TTC549 (cell line): Measurements from ENCODE around the gene RNASE13.
A peak's percentile ranks its signal among the peaks of the same experiment; 100 is the strongest.
"Not testable (repeated sequence)": the region's sequence is repeated elsewhere in the genome, so short reads cannot be mapped to it uniquely, and the experiment has no call there.

Experiments
- FAIRE-seq: peaks from 2 replicates; lab custom pipeline; 2012; peaks lifted over from hg19 to GRCh38; lab: Jason Lieb, UNC

Gene RNASE13

DNA sequence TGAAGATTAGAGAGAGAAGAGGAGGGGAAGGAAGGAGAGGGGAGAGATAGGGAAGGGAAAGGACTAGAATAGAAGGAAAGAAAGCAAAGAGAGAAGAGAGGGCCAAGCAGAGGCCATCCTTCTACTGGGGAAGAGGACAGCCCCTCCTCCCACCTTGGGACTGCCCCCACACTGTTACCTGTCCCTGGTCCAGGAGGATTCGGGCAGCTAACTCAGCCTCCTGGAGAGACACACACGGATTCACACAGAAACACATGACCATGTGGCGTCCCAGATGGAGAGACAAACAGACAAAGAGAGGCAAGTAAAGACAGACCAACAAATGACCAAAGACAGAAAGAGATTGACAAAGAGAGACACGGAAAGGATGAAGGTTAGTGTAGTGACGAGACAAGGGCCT lies 11.9 kb downstream of the RNASE13 start:
- no peak for FAIRE-seq

DNA sequence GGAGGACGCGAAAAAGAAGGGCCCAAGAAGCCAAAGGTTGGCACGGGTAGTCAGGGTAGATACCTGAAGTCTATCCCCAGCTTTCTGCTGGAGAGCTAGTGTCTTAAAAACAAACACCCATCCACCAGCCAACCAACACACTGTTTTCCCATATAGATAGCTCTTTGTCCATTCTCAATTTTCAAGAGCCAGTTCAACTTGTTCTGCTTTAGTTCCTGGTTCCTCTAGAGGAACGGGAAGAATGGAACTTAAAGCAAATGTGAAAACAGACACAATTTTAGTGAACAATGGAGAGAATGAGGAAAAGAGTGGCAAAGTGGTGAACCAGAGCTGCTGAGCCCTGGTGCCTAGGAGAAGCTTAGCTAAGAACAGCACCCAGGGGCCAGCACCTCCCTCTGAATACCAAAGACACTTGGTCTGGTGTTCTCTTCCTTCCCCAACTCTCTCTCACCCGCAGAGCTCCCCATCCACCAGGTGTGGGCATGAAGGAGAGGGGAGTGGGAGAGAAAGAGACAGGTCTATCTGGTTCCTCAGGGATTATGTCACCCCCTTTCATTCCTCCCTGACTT lies 13.5 kb downstream of the RNASE13 start:
- FAIRE-seq, result no peak

DNA sequence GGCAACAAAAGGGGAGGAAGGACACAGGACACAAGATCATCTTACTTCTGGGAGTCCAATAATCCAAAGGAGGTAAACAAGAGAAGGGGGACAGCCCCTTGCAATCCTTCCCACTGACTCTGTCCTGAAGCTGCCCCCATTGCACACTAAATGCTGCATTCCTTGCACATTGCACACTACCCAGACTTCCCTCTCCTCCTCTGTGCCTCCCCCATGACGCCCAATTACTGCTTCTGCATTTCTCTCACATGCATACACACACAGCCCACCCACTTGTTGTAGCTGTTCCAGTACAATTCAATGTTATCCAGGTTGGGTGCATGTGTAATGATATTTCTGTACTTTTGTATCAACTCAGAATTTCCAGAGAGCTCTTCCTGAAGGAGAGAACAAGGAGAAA lies 15.2 kb downstream of the RNASE13 start:
- FAIRE-seq, result no peak

DNA sequence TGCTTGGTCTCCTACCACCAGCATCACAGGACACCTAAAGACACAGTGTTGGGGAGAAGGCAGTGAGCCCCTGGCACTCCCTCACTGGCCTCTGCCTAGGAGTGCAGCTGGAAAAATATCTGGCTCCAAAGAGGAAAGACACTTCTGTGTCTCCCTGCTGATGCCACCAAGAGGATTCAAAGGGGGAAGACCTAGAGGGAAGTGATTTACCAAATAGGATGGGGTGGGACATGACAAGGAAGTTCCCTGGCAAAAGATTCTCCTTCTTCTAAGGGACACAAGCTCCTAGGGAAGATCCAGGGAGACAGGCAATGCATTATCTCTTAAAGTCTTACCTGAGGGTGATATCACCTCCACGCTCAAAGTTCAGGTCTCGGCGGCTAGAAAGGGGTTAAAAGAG lies 15.8 kb downstream of the RNASE13 start:
- no peak for FAIRE-seq

DNA sequence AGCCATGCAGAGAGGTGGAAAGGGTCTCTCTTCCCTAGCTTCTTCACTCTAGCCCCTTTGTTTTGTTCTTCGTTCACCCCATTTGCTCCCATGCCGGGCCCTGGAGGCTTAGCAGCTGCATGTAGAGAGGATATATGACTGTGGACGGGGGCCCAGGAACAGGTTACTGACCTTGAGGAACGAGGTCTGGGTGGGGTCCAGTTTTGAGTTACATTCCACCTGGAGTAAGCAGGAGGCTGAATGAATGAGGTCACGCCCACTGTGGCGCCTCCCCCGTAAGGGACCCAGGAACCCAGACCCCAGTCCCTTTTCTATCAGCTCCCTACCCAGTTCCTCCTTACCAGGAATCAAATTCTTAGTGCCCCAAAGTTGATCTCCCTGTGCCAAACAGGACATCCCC lies 16.3 kb downstream of the RNASE13 start:
- FAIRE-seq, result no peak

DNA sequence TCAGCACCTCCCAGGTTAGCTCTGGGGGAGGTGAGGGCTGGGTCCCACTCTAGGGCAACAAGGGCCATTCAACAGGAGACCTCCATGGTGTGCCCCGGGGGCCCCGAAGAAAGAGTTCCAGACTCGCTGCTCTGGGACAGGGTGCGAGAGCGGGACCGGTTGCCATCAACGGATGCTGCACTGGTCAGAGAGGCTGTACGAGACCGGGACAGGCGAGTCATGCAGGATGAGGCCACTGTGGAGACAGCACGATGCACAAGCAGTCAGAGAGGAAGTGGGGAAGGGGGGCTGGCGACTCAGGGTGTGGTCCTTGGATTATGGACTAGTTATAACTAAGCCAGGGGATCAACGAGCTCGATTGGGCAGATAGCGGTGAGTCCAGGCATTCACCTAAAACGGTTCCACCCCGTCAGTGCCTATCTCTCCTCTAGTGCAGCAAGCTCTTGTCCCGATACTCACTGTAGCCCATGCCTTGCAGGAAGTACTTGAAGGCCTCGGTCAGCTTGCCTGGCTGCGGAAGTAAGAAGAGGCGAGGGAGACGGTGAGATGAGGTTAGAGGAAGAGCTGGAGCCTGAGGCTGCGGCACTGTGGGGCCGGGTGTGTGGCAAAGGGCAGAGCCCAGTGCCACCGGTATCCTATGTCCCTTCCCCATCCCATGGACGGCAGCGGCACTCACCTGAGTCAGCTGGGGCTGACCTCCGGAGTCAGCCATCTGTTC lies 16.9 kb downstream of the RNASE13 start:
- no peak for FAIRE-seq

DNA sequence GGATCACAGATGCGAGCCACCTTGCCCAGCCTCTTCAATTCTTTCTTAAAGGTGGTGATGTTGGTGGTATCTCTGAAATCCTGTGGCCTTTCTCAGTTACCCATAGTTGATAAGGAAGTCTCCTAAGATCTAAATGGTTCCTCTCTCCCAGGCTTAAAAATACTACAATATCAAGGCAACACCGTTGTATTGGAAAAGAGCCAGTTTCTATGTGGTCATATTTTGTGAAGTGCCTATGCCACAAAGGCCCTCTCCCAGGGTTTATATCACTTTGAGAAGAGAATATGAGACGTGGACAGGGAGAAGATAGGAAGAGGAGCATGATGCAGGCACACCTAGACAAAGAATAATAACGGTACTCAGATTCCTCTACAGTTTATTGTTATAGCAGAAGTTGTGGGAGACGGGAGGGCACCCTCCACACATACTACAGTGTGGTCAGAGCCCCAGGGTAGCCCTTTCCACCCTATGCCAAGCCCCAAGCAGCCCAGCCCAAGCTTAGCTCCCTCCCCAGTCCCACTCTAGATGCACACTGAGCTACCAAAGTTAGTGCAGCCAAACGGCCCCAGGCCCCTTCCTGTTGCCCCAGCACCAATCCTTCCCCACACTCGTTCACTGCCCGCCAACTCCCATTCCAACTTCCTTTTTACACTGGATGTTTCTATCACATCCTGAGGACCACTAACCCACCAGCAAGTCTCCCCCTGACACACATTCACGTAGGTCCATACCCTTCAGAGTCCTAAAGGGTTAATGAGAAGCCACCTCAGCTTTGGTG lies 18.0 kb downstream of the RNASE13 start:
- no peak for FAIRE-seq

DNA sequence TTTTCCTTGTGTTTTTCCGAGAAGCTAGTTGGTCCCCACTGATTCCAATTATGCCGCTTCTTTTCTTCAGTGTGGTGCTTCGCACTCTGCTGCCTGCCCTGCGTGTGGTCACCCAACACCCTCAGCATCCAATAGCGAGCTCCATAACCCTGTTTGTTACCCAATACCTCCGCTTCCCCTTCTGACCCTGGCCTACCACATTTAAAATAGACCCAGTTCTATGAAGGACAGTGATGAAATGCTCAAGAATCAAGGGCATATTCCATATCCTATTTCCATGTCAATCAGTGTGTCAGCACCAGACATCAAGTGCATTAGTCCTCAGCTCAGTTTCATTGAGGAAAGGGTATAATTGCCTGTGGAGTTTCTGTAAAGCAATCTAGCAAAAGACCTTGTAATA lies 19.3 kb downstream of the RNASE13 start:
- FAIRE-seq, result no peak

DNA sequence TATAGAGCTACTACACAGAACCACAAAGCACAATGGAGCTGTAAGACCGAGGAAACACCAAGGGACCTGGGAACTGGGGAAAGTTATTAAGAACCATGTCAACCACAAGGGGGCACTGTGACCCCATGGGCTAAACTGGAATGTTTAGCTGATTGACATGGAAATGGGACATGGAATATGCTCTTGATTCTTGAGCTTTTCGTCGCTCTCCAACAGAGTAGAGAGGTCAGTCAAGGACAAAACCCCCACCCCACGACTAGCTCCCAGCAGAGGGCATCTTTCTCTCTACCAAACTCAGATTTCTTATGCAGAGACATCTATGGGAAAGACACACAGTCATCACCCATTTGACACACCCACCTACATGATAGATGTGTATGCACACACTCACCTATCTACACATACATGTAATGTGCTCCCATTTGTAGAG lies 19.8 kb downstream of the RNASE13 start:
- FAIRE-seq, result peak; percentile 63

DNA sequence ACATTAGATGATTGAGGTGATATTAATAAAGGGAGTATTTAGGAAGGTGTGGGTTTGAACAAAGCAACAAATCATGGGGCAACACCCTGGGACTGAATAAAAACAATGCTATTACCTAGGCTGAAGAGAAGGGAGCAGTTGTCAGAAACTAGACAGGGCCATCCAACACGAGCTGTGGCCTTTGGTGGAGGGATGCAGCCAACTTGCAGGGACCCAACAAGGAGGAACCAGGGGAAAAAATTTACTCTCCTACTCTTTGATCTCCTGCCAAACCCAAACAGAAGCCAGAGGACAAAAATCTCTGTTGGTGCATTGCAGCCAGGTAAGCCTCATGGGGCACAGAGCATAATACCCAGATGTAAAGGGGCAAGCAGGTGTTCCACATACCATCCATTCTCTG lies 23.5 kb downstream of the RNASE13 start:
- FAIRE-seq, result no peak

DNA sequence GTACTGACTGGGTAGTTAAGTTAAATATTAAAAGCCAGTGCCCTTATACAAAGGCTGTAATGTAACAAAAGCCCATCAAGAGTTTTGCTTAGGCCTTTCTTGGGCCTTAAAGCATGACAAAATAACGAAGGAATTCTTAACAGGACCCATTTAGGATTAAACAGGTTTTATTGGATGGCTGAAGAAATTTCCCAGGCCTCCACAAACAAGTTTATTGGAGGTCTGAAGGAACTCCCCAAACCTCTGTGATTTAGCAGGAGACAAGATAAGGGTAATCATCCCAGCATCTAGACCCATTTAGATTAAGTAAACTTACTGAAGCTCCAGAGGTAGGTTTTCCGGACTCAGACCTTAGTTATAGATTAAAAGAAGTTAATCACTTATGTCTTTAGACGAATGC lies 24.9 kb downstream of the RNASE13 start:
- not testable (repeated sequence) for FAIRE-seq

DNA sequence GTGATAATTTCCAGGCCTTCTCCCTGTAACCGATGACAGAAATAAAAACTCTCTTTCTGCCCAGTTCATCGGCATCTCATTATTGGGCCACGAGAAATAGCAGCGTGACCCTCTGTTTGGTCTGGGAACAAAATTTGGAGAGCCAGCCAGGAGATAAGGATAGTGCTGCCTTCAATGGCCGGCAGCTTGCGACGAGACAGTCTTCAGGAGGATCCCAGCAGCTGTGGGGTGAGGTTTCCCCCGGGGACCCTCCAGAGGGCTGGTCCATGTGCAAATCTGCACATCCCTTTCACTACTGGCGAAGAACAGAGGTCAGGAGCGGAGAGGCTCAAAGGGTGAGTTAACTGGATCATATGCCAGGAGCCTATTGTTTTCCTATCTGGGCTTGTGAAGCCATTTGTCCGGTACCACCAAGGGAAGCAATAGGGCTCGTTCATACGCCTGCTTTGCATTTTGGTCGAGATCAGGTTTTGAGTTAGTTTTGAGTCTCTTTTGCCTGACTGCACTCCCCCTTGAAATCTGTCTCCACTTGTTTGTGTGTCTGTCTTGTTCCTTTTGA lies 30.7 kb downstream of the RNASE13 start:
- no peak for FAIRE-seq

DNA sequence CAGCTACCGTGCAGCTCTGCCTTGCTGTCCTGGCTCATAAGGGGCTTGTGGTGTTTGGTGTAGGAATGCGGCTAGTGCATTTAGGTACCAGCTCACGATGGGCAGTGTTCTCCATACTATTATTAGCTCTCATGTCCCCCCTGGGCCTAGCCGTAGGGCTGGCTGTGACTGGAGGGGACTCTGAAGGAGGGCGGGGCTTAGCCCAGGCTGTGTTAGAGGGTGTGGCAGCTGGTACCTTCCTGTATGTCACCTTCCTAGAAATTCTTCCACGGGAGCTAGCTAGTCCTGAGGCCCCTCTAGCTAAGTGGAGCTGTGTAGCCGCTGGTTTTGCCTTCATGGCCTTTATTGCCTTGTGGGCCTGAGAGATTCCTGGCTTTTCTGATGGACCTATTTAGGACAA lies 33.4 kb downstream of the RNASE13 start:
- no peak for FAIRE-seq

DNA sequence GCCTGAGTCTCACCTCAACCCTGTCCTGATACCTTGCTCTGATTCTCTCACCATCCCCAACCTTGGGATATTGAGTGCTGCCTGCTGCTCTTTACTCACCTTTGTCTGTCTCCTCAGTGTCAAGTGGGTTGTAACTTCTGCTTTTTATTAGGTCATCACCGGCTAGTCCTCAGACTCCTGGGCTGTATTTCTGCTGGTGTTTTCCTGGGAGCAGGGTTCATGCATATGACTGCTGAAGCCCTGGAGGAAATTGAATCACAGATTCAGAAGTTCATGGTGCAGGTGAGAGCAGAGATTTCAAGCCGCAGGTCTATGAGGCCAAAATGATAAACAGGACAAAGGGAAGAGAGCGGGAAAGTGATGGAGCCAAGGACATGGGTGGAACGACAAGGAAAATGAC lies 35.0 kb downstream of the RNASE13 start:
- no peak for FAIRE-seq

DNA sequence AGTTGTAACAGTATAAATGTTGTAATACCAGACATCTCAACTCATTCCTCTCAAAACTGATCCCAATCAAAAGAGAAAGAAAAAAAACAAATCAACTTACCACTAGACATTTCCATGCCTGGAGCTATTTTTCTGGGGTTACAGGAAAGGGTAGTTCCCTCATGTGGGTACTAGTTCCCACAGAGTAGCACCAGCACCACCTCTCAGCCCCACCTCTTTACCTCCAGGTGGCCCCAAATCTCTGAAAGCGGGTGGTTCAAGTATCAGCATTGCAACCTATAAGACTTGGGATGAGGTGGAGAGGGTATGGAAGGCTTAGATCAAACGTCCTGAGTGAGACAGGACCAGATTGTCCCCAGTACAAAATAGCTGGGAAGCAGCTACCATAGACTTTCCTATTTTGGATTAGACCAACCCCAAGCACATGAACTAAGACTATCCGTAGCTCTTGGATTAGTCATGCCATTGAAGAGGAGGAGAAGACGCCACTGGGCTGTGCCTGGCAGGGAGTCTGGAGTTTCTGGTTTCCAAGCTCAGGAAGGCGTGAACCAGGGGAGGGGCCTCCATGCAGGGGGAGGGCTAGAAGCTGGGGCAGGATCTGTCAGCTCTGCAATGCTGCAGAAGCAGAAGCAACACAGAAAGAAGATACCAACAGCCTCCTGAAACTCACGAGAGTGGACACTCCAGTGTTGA lies 35.8 kb downstream of the RNASE13 start, which contains the start of gene SLC39A2:
SLC39A2 (plus strand) TSS at position 620 of the 693 bp plus-strand sequence. CDS start 154 bp downstream, outside the sequence.
- no peak for FAIRE-seq

DNA sequence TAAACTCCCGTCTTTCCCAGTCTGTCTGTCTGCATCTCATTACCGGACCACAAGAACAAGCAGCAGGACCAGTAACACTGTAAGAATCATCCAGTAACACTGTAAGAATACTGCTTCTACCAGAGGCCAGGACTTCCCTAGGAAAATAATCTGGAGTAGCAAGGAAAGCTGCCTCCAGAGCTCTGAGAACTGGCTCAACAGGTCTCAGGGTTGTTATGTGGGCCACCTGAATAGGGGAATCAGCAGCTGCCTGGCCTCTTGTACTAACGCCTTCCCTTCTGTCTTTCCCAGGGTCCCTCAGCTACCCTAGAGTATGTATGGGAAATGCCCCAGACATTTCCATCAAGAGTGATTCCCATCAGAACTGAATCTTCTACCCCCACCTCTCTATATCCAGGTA lies 36.5 kb downstream of the RNASE13 start:
- no peak for FAIRE-seq

DNA sequence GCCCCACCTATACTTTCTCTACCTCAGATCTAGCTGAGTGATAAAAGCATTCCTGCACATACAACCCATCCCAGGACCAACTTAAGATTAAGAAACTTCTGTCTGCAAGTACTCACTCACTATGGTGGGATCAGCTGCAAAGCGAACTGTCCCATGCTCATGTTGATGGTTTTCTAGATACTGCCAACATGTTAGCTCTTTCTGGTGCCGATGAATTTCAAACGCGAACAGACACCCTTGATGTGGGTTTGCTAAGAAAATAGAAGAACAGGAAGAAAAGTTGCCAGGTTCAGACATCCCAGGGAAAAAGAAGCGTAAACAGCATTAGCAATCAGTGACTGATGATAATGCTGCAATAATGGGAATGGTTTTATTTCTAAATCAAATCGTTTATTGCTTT lies 37.0 kb downstream of the RNASE13 start:
- no peak for FAIRE-seq

DNA sequence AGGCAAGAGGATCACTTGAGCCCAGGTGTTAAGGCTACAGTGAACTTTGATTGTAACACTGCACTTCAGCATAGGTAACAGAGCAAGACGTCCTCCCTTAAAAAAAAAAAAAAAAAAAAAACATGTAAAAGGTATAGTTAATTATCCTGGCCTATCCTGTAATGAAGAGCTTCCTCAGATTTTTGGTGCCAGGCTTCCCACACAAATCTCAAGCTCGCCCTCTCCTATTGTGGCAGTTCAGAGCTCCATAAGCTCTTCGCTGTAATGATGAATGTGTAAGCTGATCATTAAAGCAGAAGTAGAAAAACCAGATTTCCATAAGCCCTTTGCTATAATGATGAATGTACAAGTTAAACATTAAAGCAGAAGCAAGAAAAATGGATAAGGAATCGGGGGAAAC lies 37.5 kb downstream of the RNASE13 start:
- no peak for FAIRE-seq

DNA sequence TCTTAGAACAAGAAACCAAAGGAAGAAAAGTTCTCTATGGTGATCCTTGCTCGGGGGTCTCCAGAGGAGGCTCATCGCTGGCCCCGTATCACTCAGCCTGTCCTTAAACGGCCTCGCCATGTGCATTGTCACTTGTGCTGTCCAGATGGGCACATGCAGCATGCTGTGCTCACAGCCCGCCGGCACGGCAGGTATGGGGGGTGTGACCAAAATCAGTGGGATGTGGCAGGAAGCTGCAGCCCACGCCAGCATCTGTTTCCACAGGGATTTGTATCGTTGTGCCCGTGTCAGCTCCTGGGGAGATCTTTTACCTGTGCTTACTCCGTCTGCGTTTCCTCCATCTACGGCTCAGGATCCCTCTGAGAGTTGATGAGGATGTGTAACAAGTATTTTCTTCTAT lies 38.1 kb downstream of the RNASE13 start:
- no peak for FAIRE-seq

DNA sequence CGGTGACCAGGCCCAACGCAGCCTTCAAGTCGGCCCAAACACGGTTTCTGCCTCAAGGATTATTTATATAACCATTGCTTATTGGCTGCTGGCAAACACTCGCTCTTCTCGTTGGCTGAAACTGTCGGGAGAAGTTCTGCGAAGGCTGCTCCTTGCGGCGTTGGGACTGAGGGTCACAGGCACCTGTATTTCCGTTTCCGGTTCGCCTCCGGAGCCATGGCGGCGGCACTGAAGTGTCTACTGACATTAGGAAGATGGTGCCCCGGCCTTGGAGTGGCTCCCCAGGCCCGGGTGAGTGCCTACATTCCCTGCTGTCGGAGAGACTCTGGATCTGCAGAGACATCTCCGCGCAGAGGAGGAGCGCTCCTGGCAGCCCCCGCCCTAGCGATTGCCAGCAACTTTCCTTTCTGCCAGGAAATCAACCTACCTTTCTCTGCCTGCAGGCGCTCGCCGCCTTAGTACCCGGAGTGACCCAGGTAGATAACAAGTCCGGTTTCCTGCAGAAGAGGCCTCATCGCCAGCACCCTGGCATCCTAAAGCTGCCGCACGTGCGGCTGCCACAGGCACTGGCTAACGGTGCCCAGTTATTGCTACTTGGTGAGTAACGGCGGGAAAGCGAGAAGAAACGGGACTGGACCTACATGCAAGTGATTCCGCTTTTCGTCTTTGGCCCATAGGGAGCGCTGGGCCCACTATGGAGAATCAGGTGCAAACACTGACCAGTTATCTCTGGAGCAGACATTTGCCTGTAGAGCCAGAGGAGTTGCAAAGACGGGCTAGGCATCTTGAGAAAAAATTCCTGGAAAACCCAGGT lies 44.6 kb downstream of the RNASE13 start, which contains the start of gene METTL17:
METTL17 (plus strand) TSS at position 194 of the 814 bp plus-strand sequence; CDS start at position 217, 23 bp downstream.
- peak; percentile 64 for FAIRE-seq

DNA sequence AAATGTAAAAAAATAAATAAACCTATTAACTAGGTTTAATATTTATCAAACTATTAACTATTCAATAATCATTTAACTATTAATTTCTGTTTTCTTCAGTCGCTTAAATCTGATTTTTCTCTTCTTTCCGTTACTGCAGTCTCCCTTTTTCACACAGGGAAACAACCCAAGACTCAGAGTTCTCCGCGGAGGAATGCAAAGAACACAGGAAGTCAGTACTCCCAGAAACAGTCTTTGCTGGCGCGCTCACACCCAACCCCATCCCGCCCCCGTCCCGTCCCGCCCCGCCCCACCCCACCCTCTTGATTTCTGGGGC lies 45.2 kb downstream of the RNASE13 start:
- no peak for FAIRE-seq
